ENCODE data around the gene SH3GL3.

- TF ChIP-seq CTCF (IDR thresholded peaks at IDR 0.05) (no peak), POLR2A (IDR thresholded peaks at IDR 0.05) (no peak)
Observed at GRCh38 chr15:83435202-83435601, 11.9 kb upstream of the SH3GL3 start.

Measured in adrenal gland (tissue), 5 donors.